Measurements from ENCODE around the gene KCND1. TPM values are rescaled to one million over a fixed set of nuclear protein-coding genes. Genes with fewer than 3 reads are reported as not detected.

The KCND1 gene
- total RNA-seq, 1 donor from 2014 or later, result 0.38 TPM

DNA sequence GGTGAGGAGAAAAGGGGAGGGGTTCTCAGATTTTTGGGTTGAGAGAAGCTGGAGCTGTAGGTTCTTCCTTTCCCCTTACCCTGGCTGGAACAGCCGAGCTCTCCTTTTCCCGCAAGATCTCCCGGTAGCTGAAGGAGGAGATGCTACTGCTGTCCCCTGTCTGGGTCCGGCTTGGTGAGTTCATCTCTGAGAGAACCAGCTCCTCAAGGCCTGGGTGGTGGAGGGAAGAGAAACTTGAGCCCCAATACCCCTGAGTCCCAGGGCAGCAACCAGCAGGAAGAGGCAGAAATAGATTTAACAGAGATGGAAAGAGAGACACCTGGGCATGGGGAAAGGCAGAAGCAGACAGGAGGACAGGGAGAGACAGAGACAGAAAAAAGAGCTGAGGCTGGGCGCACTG, 6.6 kb upstream of the KCND1 start:
- no peak for DNase-seq
- ATAC-seq (ENCODE audit: poor library complexity), result no peak
- intact Hi-C loops (cut with DNase I), result loop anchor here (10.0 kb wide), 1 partner anchor 57 kb away; no protein-coding TSS in a partner anchor

DNA sequence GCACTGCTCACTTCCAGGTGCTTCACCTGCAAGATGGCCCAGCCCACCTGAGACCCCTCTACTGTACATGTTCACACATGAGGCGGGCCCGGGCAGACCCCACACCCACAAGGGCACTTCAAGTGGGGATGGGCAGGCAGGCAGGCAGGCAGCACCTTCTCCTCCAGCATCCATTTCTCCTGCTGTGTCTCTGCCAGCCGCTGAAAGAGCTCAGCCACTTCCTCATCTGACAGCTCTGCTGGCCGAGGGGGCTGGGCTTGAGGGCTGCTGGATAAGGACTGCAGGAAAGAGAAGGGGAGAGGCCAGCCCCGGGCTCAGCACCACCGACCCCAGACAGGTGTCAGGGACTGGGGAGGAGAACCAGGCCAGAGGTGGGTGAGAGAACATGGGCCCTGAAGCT, 4.4 kb upstream of the KCND1 start:
- intact Hi-C loops (cut with DNase I), result loop anchor here (10.0 kb wide), 1 partner anchor 59 kb away; no protein-coding TSS in a partner anchor
- no peak for ATAC-seq (ENCODE audit: poor library complexity)
- no peak for DNase-seq

DNA sequence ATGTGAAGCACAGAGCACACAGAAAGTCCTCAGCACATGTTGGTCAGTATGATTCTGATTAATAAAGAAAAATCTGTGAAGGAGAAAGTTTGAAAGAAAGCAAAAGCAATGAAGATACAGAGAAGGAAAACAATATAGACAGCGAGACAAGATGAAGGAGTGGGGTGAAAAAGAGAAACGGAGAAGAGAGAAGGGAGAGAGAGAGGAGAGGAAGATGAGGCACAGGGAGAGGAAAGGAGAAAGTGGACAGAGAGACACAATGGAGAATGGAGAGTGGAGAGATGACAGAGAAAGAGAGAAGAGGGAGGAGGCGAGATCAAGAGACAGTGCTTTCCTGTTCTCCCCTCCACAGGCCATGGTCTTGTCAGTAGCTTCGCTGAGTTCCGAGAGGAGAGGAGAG, 3.9 kb upstream of the KCND1 start:
- intact Hi-C loops (cut with DNase I), result loop anchor here (10.0 kb wide), 1 partner anchor 59 kb away; no protein-coding TSS in a partner anchor
- DNase-seq, result no peak
- no peak for ATAC-seq (ENCODE audit: poor library complexity)

DNA sequence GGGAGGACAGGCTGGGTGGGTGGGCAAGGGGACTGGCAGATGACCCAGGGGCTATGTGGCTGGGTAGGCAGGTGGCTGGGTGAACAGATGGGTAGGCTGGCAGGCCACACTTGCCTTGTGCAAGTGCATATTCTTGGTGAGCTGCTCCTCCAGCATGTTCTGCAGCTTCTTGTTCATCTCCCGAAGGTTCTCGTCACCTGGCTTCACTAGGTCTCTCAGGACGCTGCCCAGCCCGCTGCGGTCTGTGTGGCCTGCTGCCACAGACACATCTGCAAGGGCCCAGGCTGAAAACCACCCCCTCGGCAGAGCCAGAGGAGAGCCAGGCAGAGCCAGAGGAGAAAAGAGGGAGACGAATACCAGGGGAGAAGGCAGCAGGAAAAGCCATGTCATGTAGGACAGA, 3.4 kb upstream of the KCND1 start:
- ATAC-seq (ENCODE audit: poor library complexity), result no peak
- intact Hi-C loops (cut with DNase I), result loop anchor here (10.0 kb wide), 1 partner anchor 60 kb away; no protein-coding TSS in a partner anchor
- DNase-seq, result no peak

DNA sequence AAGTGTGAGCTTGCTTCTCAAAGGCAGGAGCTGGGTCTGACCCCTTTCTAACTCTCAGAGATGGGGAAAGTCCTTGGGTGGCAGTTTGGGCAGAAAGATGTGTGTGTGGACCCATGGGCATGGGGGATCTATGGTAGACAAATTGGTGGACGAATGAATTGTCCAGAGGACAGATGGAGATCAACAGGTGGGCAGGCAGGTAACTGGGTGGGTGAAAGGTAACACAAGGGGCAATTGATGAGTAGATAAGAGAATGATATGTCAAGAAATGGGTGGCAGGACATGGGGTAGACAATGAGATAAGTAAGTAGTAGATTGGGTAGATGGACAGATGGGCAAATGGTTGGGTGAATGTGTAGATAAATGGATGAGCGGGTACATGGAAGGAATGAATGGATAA, 2.9 kb upstream of the KCND1 start:
- DNase-seq (no peak), ATAC-seq (ENCODE audit: poor library complexity) (no peak)
- intact Hi-C loops (cut with DNase I), result loop anchor here (10.0 kb wide), 1 partner anchor 60 kb away; no protein-coding TSS in a partner anchor

DNA sequence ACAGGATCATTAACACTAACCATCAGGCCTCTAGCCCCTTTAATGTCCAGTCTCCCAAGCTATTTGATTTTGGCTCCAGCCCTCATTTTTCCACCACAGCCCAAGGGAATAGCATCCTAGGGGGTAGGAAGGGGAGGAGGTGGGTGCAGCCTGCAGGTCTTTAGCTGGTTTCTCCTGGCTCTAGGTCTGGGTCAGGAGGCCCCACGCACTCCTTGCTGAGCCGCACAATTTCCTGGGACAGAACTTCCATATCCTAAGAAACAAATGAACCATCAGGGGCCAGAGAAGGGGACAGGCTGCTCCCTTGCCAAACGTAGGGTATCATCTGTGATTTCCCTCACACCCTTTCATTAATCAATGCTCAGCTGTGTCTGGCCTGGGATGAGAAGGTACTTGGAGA, 2.4 kb upstream of the KCND1 start:
- intact Hi-C loops (cut with DNase I), result loop anchor here (10.0 kb wide), 1 partner anchor 61 kb away; no protein-coding TSS in a partner anchor
- DNase-seq, result no peak
- no peak for ATAC-seq (ENCODE audit: poor library complexity)

DNA sequence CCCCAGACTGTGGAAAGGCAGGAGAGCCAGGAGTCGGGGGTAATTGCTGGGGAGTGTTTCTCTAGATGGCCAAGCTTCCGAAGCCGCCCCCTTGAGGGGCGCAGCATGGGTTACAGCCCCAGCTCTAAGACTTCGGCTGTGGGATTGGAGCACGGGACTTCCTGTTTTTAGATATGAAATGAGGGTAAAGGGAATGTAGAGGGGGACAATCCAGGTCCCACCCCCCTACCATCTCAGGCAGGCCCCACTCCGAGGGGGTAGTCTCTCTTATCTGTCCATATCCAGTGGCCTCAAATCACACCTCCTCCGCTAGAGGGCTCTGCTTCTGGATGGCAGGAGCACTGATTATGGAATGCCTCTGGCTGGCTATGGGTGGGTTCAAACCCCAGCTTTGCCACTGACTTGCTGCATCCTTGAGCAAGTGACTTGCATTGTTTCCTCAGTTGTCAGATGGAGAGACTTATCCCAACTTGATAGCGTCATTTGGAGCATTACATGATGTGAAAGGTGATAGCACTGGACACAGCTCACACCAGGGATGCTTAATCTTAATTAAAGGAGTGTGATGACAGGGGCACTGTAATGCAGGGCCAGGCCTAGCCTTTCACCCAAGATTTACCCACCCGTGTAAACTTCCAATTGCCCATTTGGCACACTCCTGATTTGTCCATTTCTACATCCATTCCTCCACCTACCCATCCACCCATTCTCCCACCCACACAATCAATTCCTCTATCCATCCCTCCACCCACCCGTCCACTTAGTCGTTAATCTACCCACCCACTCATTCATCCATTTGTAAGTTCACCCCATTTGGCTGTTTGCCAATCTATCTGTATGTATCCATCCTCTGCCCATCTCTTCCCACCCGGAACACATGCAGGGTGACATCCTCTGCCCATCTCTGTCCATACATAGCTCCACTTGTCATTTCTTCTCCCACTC, 848 bp upstream of the KCND1 start:
- intact Hi-C loops (cut with DNase I), result loop anchor here (10.0 kb wide), 1 partner anchor 62 kb away; no protein-coding TSS in a partner anchor
- ATAC-seq (ENCODE audit: poor library complexity) (peak; percentile 69), DNase-seq (peak; percentile 49)

DNA sequence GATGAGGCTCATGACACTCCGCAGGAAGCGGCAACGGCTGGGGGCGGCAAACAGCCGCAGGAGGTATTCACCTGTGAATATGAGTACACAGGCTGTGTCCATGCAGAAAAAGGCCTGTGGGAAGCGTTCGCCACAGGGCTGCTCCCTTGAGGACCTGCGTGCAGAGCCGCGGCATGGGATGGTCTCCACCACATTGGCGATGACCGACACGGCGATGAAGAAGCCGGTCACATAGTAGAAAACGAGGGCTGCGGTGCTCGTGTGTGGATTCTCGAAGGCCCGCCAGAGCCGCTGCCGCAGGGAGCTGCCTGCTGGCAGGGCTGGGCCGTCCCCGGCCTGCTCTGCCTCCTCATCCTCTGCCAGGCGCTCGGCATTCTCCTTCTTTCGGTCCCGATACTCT, 2.2 kb downstream of the KCND1 start:
- intact Hi-C loops (cut with DNase I), result no loop called here
- no peak for ATAC-seq (ENCODE audit: poor library complexity)
- no peak for DNase-seq

DNA sequence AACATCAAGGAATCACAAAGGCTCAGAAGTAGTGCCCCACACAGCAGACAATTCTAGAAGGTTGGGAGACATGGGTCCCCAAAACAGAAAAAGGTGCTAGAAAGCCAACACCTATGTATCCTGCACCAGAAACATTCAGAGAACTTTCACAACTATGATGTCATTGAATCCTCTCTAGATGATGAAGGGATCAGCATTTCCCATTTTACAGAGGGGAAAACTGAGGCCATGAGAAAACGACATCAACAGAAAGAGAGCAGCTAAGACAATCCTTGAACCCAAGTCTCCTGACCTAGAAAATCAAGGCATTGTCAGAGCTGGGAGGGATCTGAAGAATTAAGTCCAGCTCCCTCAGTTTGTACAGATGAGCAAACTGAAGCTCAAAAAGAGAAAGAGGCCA, 3.3 kb downstream of the KCND1 start:
- DNase-seq, result no peak
- ATAC-seq (ENCODE audit: poor library complexity), result no peak
- intact Hi-C loops (cut with DNase I), result no loop called here

DNA sequence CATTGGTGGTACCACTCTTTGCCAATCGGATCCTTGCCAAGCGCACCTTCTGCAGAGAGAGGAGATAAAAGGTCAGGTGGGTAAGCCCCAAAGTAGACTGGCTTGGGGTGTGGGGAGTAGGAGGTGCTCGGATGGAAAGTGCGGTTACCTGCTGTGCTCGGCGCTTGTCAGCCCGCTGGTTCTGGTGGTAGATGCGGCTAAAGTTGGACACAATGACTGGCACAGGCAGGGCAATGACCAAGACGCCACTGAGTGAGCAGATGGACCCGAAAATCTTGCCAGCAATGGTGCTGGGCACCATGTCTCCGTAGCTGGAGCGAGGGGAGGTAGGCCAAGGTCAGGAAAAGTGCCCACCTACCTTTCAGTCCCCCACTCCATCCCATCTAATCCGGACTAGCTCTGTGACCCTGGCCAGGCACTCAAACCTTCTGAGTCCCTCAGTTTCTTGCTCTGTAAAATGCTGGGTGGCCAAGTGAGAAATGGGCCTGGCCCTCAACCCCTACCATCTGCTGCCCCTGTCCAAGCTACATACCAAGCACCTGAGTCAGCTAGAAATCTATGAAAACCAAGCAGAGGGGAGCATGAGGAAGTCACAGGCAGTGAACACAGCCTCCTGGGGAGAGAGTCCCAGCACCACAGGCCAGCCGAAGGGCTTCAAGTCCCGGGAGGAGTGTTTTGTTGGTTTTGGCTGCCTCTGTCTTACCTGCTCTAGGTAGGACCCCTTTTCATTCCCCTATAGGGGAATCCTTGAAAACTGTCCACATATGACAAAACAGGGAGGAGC, 4.7 kb downstream of the KCND1 start:
- no peak for DNase-seq
- ATAC-seq (ENCODE audit: poor library complexity), result no peak
- intact Hi-C loops (cut with DNase I), result no loop called here

DNA sequence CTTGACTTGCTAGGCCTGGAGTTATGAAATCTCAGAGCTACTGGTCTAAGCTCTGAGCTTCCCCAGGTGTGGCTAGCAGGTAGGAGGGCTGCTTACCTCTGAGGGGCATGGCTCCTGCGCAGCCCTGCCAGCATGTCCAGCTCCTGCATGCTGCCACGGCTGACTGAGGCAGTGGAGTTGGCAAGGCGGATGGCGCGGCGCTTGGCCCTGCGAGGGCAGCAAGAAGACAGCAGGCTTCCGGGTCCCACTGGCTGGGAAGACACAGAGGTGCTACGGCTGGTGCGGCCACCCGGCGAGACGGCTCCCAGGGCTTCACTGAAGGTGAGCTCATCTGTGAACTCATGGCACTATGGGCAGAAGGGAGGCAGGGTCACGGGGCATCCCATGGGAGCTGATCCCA, 5.7 kb downstream of the KCND1 start:
- no peak for DNase-seq
- no peak for ATAC-seq (ENCODE audit: poor library complexity)
- intact Hi-C loops (cut with DNase I), result no loop called here

DNA sequence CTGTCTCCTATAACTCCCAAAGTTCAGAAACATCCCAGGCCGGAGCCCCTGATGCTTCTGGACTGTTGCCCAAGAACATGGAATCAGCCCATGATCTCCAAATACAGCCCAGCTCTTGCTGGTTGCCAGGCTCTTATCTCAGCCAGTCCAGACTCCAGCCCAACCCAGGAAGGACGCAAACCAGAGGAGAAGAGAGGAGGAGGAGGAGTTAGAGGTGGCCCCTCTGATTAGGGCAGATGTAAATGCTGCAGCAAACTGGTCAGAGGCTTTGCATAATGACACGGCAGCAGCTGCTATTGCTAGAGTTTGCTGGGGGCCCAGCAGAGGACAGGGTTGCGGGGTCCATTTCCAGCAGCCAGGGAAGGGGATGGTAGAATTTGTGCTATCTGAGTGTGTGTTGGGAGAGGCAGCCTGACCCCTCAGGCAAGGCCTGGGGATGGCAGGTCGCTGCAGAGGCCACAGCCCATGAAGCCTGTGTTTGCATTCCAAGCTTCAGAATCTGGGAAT, 10.0 kb downstream of the KCND1 start:
- no peak for ATAC-seq (ENCODE audit: poor library complexity)
- DNase-seq, result peak; percentile 42
- intact Hi-C loops (cut with DNase I), result no loop called here

DNA sequence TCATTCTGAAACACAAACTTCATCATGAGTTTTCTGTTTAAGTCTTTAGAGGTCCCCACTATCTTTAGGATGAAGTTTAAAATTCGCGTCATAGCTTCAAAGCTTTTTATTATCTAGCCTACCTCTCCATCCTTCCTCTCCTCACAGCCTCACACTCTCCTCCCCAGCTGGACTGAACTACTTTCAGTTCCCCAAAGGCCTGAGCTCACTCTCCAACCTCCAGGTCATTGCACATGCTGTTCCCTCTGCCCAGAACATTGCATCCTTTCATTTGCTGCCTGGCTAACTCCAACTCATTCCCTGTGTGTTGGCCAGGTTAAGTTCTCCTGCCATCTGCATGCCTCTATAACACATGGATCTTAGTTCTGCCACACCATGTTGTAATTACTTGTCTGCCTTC, 11.4 kb downstream of the KCND1 start:
- DNase-seq (no peak), ATAC-seq (ENCODE audit: poor library complexity) (no peak)
- intact Hi-C loops (cut with DNase I), result no loop called here

DNA sequence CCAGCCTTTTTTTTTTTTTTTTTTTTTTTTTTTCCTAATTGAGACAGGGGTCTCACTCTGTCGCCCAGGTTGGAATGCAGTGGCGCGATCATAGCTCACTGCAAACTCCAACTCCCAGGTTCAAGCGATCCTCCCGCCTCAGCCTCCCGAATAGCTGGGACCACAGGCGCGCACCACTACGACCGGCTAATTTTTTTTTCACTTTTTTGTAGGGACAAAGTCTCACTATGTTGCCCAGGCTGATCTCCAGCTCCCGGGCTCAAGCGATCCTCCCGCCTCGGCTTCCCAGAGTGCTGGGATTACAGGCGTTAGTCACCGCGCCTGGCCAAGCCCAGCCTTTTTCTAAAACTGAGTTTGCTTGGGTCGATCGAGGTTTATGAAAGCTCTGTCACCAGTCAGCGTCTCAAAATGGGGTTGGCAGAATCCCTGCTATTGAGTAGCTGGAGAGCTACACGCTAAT, 13.0 kb downstream of the KCND1 start:
- ATAC-seq (ENCODE audit: poor library complexity) (peak; percentile 5), DNase-seq (peak; percentile 59)
- intact Hi-C loops (cut with DNase I), result no loop called here

DNA sequence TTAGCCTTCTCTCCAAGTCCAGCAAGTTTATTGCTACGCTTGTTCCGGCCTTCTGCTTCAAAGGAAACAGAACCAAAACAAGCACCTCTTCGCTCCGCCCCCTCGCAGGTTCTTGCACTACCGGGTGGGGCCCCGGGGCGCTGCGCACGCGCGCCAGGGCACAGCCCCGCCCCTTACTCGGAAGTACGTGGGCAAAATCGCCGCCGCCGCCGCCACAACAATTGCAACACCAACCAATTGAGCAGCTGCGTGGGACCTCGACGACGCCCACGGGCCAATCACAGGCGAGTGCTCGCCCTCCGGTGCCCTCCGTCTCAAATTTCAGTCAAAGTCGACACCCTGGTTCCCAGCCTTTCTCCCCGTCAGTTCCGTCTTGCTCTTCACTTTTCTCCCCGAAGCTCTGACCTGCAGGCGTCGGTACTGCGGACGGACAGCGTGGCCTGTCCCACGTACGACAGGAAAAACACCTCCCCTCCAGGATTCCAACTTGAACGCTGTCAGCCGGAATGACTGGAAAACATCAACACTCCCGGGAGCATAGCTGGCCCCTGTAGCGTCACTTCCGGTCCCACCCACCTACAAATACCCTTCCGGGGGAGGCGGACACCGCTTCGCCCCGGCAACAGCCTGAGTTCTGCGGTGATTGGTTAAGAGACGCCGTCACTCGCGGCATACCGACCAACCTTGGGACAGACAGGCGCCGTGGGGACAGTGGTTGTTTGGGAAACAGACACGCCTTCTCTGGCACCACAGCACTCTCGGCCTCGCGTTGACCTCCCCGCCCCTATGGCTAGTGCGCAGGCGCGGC, 13.6 kb downstream of the KCND1 start:
- peak; percentile 93 for ATAC-seq (ENCODE audit: poor library complexity)
- DNase-seq, result peak; percentile 96
- intact Hi-C loops (cut with DNase I), result no loop called here

DNA sequence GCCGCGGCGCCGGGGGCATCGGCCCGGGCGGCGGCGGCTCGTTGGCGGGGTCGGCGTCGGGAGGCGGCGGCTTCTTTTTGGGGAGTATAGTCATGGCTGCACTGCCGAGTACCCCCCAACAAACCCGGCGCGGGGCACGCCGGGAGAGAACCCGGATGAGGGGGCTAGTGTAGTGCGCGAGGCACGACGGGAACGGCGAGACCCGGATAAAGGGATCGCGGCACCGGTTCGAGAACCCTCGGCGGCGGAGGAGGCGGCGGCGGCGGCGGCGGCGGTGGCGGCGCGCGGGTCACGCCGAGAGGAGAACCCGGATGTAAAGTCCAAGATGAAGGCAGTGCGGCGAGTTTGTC, 14.2 kb downstream of the KCND1 start, which contains the start of gene OTUD5:
Gene OTUD5 (minus strand): TSS at position 131 of the 350 bp plus-strand sequence. CDS start 37 bp downstream, at position 94.
- peak; percentile 27 for ATAC-seq (ENCODE audit: poor library complexity)
- intact Hi-C loops (cut with DNase I), result no loop called here

DNA sequence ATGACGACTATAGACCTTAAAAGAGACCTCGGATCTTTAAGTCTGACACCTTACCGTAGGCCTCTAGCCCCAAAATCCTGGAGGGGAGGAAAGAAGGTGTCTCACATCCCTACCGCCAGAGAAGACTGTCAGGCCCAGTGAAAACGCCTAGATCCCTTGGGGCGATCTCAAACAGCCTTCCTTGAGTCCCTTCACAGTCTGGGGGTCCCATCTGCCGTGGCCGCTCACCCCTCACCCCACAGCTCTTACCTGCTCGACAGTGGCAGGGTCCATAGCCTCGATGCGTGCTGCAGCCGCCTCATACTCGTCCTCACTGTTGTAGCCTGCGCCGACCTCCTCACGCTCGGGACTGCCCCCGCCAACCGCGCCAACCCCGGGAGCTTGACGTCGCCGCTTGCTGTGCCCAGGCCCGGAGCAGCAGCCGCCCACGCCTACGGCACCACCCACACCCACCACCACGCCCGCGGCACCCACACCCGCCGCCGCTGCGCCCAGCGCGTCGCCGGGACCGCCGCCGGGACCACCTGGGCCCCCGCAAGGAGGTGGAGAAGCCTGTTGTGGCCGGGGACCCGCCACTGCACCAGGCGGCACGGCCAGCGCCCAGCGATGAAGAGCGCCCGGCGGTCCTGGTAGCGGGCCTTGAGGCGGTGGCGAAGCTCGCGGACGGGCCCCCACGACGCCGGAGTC, 14.8 kb downstream of the KCND1 start:
- peak; percentile 42 for DNase-seq
- no peak for ATAC-seq (ENCODE audit: poor library complexity)
- intact Hi-C loops (cut with DNase I), result no loop called here

More for the DNA sequence above, 14.2 kb downstream of the KCND1 start, which contains the start of gene OTUD5:
- peak; percentile 64 for DNase-seq

DNA sequence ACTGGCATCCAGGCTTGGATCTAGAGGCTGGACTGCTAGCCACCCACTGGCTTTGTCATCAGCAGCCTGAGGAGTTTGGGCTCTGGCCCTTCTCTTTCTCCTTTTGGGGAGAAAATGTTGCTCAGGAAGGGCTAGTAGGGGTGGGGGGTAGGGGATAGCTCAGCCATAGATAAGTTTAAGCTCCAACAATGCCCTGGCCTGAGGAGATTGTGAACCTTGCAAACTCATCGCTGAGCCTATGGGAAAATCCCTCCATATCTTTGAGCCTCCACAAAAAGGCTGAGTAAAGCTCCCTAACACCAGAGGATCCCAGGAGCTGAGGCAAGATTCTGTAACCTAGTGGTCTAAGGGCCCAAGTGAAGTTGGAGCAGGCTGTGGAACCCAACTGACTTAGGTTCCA, 23.1 kb downstream of the KCND1 start:
- no peak for ATAC-seq (ENCODE audit: poor library complexity)
- intact Hi-C loops (cut with DNase I), result no loop called here
- DNase-seq, result no peak
